AG10803 (cell line): Measurements from ENCODE around the gene RPH3AL.
A peak's percentile ranks its signal among the peaks of the same experiment; 100 is the strongest.

ENCODE experiments used
- DNase-seq: peaks from one replicate; pipeline ENCODE4 v3.0.0; 2010; ENCODE audit warnings: low read depth
- H3K4me3 ChIP-seq: 2 replicates; pipeline ENCODE4 v1.5.1; 2011; ENCODE audit warnings: mild to moderate bottlenecking, low read length, control low read depth
- TF ChIP-seq, protein P1 (sequence below): conservative IDR thresholded peaks from 2 replicates; pipeline ENCODE4 v1.5.1; 2011; ENCODE audit warnings: mild to moderate bottlenecking, low read length, control low read depth, inconsistent platforms

Gene RPH3AL

GRCh38 chr17:222172-222571, 130.4 kb downstream of the RPH3AL start:
- no peak for DNase-seq
- H3K4me3 ChIP-seq = no peak overlapping the region
- TF ChIP-seq, protein P1, sequence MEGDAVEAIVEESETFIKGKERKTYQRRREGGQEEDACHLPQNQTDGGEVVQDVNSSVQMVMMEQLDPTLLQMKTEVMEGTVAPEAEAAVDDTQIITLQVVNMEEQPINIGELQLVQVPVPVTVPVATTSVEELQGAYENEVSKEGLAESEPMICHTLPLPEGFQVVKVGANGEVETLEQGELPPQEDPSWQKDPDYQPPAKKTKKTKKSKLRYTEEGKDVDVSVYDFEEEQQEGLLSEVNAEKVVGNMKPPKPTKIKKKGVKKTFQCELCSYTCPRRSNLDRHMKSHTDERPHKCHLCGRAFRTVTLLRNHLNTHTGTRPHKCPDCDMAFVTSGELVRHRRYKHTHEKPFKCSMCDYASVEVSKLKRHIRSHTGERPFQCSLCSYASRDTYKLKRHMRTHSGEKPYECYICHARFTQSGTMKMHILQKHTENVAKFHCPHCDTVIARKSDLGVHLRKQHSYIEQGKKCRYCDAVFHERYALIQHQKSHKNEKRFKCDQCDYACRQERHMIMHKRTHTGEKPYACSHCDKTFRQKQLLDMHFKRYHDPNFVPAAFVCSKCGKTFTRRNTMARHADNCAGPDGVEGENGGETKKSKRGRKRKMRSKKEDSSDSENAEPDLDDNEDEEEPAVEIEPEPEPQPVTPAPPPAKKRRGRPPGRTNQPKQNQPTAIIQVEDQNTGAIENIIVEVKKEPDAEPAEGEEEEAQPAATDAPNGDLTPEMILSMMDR = no peak

DNA sequence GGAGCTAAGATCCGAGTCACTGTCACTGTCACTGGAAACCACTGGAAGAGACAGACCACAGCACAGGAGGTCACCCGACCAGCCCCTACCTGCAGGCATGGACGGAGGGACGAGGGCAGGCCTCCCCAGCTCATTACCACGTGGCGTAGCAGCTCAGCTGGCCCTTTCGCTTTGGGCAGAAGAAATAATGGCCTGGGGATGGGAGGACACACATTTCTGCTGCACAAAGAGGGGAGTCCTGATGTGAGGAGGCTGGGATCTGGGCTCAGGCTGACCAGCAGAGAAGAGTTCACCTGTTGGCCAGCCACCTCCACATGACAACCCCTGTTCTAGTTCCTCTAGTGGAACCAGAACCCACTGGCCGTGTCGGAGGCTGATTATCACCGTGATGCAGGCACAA, 132.9 kb downstream of the RPH3AL start:
- TF ChIP-seq, protein P1 = no peak

DNA sequence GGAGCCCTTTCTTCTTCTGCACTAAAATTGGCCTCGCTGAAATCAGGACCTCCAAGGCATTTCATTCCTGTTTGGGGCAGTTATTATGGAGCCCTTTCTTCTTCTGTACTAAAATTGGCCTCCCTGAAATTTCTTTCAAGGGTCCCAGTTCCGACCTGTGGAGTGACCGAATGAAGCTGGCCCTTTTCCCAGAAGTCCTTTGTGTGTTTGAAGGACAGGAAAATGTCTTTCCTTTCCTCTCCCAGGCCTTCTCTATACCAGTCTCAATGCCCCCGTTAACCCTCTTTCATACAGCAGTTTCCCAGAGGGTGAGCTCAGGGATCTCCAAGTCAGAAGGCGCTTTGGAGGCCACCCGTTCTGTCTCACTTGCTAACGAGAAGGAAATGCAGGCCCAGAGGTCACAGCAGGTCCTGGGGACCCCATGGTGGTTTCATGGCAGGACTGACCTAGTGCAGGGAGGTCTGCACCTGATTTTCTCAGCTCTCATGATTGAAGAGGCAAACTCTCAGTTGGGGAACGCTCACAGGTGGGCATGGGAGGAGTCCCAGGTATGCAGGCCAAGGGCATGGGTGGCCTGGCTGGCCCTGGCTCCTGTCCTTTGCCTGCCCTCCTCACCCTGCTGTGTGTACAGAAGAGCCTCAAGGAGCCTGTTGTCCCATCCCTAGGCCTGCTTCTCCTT, 134.0 kb downstream of the RPH3AL start:
- no peak overlapping the region for H3K4me3 ChIP-seq
- TF ChIP-seq, protein P1 = no peak
- DNase-seq = no peak

More for the DNA sequence above, 132.9 kb downstream of the RPH3AL start:
- H3K4me3 ChIP-seq = no peak overlapping the region
- no peak for DNase-seq

- DNase-seq = no peak
- H3K4me3 ChIP-seq = no peak overlapping the region
- TF ChIP-seq, protein P1 = no peak
These were observed 136.0 kb downstream of the RPH3AL start for GRCh38 chr17:216625-217024.

- peak overlapping the region; percentile 45 for H3K4me3 ChIP-seq
- DNase-seq = peak; percentile 14
These were observed 136.8 kb downstream of the RPH3AL start for GRCh38 chr17:215563-216478.

DNA sequence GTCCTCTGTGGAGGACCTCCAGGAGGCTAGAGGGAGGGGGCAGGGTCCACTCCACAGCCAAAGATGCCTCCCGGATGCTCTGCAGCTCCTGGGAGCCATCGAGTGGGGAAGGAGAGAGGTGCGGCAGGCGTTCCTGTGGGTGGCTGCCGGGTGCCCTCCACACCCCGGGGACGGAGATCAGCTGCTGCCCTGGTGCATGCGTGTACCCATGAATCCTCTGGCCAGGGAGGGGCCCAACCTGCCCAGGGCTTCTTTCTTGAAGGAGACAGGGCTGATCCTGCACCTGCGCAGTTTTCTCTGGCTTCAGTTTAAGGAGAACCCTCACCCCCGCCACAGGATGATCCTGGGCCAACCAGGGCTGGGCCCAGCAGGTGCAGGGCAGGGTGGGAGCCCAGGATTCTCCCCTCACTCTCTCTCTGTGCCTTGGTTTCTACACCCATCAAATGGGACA, 137.7 kb downstream of the RPH3AL start:
- TF ChIP-seq, protein P1 = no peak
- H3K4me3 ChIP-seq = peak overlapping the region; percentile 45
- no peak for DNase-seq

DNA sequence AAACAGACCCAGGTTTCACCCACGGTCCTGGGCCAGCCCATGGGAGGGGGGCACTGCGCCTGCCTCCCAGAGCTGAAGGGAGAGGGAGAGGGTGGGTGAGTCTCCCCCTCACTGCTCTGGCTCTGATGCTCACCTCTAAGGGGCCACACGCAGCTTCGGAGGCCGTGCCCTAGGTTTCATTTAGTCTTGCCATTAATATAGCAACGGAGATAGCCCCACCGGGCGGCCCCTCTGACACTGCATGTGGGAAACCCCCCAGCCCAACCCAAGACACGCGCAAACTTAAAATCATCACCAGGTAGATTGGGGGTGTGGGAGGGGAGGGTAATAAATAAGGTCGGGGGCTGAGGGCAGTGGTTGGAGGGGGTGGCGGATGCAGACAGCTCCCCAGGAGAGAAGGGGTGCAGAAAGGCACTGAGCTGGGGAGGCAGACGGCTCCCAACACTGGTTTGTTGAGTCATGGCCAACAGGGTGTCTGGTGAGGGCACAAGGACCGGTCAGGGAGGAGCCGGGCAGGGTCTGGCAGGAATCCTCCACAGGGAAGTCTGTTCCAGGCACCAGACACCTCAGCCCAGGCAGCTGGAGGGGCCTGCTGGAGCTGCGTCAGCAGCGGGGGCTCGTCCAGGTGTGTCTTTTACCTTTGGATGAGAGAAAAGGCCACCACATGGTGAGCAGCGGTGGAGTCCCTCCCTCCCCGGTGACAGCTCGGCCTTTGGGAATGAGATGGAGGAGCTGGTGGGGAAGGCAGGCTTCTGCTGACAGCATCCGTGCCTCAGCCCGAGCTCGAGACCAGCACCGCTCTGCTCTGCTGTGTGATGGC, 139.1 kb downstream of the RPH3AL start:
- TF ChIP-seq, protein P1 = no peak
- no peak overlapping the region for H3K4me3 ChIP-seq
- DNase-seq = no peak
